WTC11 (cell line): Measurements from ENCODE around the gene KIF26A. TPM values are rescaled to one million over a fixed set of nuclear protein-coding genes. Genes with fewer than 3 reads are reported as not detected.

Experiments
- AR ChIP-seq: fragments of 250-450 bp; sonication (Bioruptor Pico); IDR thresholded peaks from 2 replicates; pipeline ENCODE4 v1.9.0; 2021; ENCODE audit warnings: mild to moderate bottlenecking
- CREB1 ChIP-seq: sonication (generic); formaldehyde crosslinking; IDR thresholded peaks from 2 replicates; pipeline ENCODE4 v1.8.0; 2023; ENCODE audit warnings: mild to moderate bottlenecking, missing genetic modification reagents
- GABPB1 ChIP-seq: sonication (generic); formaldehyde crosslinking; IDR thresholded peaks from 2 replicates; pipeline ENCODE4 v1.8.1; 2023; ENCODE audit warnings: mild to moderate bottlenecking, missing genetic modification reagents
- SMAD4 ChIP-seq: sonication (generic); formaldehyde crosslinking; IDR thresholded peaks from 2 replicates; pipeline ENCODE4 v1.8.0; 2022; ENCODE audit warnings: mild to moderate bottlenecking, missing genetic modification reagents
- STAT6 ChIP-seq: sonication (generic); formaldehyde crosslinking; conservative IDR thresholded peaks from 2 replicates; pipeline ENCODE4 v1.8.1; 2023; ENCODE audit warnings: mild to moderate bottlenecking, low read depth, missing genetic modification reagents, moderate library complexity
- TEAD1 ChIP-seq: sonication (generic); formaldehyde crosslinking; IDR thresholded peaks from 2 replicates; pipeline ENCODE4 v1.8.0; 2022; ENCODE audit warnings: mild to moderate bottlenecking, missing genetic modification reagents
- USF2 ChIP-seq: sonication (generic); formaldehyde crosslinking; IDR thresholded peaks from 2 replicates; pipeline ENCODE4 v1.8.1; 2023; ENCODE audit warnings: mild to moderate bottlenecking, missing genetic modification reagents, moderate library complexity
- ZNF138 ChIP-seq: sonication (generic); formaldehyde crosslinking; conservative IDR thresholded peaks from 2 replicates; pipeline ENCODE4 v1.8.1; 2022; ENCODE audit warnings: mild to moderate bottlenecking, moderate library complexity, missing genetic modification reagents
- ZNF219 ChIP-seq: sonication (generic); formaldehyde crosslinking; IDR thresholded peaks from 2 replicates; pipeline ENCODE4 v1.8.0; 2023; ENCODE audit warnings: missing genetic modification reagents, mild to moderate bottlenecking, borderline replicate concordance
- total RNA-seq: library from RNA; stranded (reverse); gene quantifications from 3 replicates; pipeline ENCODE4 v1.2.3, GENCODE V29; 2021
- TF ChIP-seq, protein P1 (sequence below): sonication (generic); formaldehyde crosslinking; IDR thresholded peaks from 2 replicates; pipeline ENCODE4 v1.8.1; 2023; ENCODE audit warnings: mild to moderate bottlenecking, missing genetic modification reagents, borderline replicate concordance
- TF ChIP-seq, protein P2 (sequence below): sonication (generic); formaldehyde crosslinking; IDR thresholded peaks from 2 replicates; pipeline ENCODE4 v1.8.1; 2022; ENCODE audit warnings: mild to moderate bottlenecking, missing genetic modification reagents, moderate library complexity, borderline replicate concordance
- TF ChIP-seq, protein P3 (sequence below): sonication (generic); formaldehyde crosslinking; IDR thresholded peaks from 2 replicates; pipeline ENCODE4 v1.8.0; 2022; ENCODE audit warnings: mild to moderate bottlenecking, missing genetic modification reagents

Gene KIF26A
- total RNA-seq, 1 experiment from 2014 or later = 53.4 TPM

DNA sequence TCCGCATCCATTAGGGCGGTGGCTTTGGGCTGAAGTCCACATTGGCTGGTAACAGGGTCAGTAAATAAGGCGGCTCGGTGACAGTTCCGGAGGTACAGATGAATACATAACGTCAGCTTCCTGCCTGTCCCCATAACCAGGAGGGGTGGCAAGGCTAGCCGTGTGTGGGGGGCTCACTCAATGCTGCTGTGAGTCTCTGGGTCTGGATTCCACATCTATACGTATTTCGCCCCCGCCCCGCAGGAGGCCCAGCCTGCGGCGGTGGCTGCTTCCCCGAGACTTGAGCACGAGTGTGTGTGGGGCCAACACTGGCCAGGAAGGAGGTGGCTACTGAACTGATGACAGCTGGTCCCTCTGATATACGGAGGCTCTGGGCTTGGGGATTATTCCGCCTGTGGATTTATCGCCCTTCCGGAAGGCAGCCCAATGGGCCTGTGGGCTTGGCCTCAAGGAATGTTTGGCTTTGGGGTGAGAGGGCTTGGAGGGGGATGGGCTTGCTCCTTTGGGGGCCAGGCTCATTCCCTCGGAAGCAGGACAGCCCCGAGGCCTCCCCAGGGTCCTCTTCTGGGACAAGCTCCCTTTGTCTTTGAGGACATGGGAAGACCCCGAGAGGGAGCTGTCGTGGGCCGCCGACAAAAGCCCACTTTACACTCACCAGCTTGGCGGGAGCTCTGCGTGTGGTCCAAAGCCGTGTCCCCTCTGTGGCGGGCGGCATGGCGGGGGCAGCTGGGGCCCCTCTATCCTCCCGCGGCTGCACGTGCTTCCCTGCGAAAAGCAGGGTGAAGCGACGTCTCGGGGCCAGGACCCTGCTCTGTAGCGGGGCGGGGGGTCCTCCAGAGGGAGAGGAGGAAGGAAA lies 82.1 kb downstream of the KIF26A start (continued):
- TF ChIP-seq AR (CRISPR knock-in tag) = no peak
- no peak for TF ChIP-seq SMAD4 (CRISPR knock-in tag)
- no peak for TF ChIP-seq STAT6 (CRISPR knock-in tag)
- TF ChIP-seq GABPB1 (CRISPR knock-in tag) = no peak
- TF ChIP-seq USF2 (CRISPR knock-in tag) = no peak
- no peak for TF ChIP-seq TEAD1
- TF ChIP-seq, protein P1, sequence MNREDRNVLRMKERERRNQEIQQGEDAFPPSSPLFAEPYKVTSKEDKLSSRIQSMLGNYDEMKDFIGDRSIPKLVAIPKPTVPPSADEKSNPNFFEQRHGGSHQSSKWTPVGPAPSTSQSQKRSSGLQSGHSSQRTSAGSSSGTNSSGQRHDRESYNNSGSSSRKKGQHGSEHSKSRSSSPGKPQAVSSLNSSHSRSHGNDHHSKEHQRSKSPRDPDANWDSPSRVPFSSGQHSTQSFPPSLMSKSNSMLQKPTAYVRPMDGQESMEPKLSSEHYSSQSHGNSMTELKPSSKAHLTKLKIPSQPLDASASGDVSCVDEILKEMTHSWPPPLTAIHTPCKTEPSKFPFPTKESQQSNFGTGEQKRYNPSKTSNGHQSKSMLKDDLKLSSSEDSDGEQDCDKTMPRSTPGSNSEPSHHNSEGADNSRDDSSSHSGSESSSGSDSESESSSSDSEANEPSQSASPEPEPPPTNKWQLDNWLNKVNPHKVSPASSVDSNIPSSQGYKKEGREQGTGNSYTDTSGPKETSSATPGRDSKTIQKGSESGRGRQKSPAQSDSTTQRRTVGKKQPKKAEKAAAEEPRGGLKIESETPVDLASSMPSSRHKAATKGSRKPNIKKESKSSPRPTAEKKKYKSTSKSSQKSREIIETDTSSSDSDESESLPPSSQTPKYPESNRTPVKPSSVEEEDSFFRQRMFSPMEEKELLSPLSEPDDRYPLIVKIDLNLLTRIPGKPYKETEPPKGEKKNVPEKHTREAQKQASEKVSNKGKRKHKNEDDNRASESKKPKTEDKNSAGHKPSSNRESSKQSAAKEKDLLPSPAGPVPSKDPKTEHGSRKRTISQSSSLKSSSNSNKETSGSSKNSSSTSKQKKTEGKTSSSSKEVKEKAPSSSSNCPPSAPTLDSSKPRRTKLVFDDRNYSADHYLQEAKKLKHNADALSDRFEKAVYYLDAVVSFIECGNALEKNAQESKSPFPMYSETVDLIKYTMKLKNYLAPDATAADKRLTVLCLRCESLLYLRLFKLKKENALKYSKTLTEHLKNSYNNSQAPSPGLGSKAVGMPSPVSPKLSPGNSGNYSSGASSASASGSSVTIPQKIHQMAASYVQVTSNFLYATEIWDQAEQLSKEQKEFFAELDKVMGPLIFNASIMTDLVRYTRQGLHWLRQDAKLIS (CRISPR knock-in tag) = no peak
- TF ChIP-seq, protein P2, sequence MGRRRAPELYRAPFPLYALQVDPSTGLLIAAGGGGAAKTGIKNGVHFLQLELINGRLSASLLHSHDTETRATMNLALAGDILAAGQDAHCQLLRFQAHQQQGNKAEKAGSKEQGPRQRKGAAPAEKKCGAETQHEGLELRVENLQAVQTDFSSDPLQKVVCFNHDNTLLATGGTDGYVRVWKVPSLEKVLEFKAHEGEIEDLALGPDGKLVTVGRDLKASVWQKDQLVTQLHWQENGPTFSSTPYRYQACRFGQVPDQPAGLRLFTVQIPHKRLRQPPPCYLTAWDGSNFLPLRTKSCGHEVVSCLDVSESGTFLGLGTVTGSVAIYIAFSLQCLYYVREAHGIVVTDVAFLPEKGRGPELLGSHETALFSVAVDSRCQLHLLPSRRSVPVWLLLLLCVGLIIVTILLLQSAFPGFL (CRISPR knock-in tag) = no peak
- TF ChIP-seq, protein P3, sequence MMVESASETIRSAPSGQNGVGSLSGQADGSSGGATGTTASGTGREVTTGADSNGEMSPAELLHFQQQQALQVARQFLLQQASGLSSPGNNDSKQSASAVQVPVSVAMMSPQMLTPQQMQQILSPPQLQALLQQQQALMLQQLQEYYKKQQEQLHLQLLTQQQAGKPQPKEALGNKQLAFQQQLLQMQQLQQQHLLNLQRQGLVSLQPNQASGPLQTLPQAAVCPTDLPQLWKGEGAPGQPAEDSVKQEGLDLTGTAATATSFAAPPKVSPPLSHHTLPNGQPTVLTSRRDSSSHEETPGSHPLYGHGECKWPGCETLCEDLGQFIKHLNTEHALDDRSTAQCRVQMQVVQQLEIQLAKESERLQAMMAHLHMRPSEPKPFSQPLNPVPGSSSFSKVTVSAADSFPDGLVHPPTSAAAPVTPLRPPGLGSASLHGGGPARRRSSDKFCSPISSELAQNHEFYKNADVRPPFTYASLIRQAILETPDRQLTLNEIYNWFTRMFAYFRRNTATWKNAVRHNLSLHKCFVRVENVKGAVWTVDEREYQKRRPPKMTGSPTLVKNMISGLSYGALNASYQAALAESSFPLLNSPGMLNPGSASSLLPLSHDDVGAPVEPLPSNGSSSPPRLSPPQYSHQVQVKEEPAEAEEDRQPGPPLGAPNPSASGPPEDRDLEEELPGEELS (CRISPR knock-in tag) = no peak
- no peak for TF ChIP-seq ZNF138
- no peak for TF ChIP-seq CREB1 (CRISPR knock-in tag)
- TF ChIP-seq ZNF219 (CRISPR knock-in tag) = no peak
